Measurements from ENCODE around the gene ROR2. TPM values are rescaled to one million over a fixed set of nuclear protein-coding genes. Genes with fewer than 3 reads are reported as not detected.

ROR2 gene
- total RNA-seq, 1 donor: 3.0 TPM

- no peak overlapping the region for H3K4me3 ChIP-seq (ENCODE audit: low read depth, low read length)
- TF ChIP-seq, protein P1, sequence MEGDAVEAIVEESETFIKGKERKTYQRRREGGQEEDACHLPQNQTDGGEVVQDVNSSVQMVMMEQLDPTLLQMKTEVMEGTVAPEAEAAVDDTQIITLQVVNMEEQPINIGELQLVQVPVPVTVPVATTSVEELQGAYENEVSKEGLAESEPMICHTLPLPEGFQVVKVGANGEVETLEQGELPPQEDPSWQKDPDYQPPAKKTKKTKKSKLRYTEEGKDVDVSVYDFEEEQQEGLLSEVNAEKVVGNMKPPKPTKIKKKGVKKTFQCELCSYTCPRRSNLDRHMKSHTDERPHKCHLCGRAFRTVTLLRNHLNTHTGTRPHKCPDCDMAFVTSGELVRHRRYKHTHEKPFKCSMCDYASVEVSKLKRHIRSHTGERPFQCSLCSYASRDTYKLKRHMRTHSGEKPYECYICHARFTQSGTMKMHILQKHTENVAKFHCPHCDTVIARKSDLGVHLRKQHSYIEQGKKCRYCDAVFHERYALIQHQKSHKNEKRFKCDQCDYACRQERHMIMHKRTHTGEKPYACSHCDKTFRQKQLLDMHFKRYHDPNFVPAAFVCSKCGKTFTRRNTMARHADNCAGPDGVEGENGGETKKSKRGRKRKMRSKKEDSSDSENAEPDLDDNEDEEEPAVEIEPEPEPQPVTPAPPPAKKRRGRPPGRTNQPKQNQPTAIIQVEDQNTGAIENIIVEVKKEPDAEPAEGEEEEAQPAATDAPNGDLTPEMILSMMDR (IDR thresholded peaks at IDR 0.05; ENCODE audit: insufficient read depth, low read depth, low read length): no peak
- DNase-seq (ENCODE audit: low read depth): no peak
Measured at GRCh38 chr9:91814753-91815152, 135.3 kb downstream of the ROR2 start.

GRCh38 chr9:91814201-91814600 is 135.8 kb downstream of the ROR2 start:
- no peak overlapping the region for H3K4me3 ChIP-seq (ENCODE audit: low read depth, low read length)
- TF ChIP-seq, protein P1 (IDR thresholded peaks at IDR 0.05; ENCODE audit: insufficient read depth, low read depth, low read length): no peak
- DNase-seq (ENCODE audit: low read depth): no peak

- H3K4me3 ChIP-seq (ENCODE audit: low read depth, low read length): no peak overlapping the region
- no peak for DNase-seq (ENCODE audit: low read depth)
- TF ChIP-seq, protein P1 (IDR thresholded peaks at IDR 0.05; ENCODE audit: insufficient read depth, low read depth, low read length): no peak
Measured at GRCh38 chr9:91813176-91813795, 136.7 kb downstream of the ROR2 start.

GRCh38 chr9:91812191-91812590 is 137.8 kb downstream of the ROR2 start:
- TF ChIP-seq, protein P1 (IDR thresholded peaks at IDR 0.05; ENCODE audit: insufficient read depth, low read depth, low read length): no peak
- no peak overlapping the region for H3K4me3 ChIP-seq (ENCODE audit: low read depth, low read length)
- no peak for DNase-seq (ENCODE audit: low read depth)

GRCh38 chr9:91811024-91811909 is 138.8 kb downstream of the ROR2 start:
- DNase-seq (ENCODE audit: low read depth): no peak
- no peak overlapping the region for H3K4me3 ChIP-seq (ENCODE audit: low read depth, low read length)
- TF ChIP-seq, protein P1 (IDR thresholded peaks at IDR 0.05; ENCODE audit: insufficient read depth, low read depth, low read length): no peak

DNA sequence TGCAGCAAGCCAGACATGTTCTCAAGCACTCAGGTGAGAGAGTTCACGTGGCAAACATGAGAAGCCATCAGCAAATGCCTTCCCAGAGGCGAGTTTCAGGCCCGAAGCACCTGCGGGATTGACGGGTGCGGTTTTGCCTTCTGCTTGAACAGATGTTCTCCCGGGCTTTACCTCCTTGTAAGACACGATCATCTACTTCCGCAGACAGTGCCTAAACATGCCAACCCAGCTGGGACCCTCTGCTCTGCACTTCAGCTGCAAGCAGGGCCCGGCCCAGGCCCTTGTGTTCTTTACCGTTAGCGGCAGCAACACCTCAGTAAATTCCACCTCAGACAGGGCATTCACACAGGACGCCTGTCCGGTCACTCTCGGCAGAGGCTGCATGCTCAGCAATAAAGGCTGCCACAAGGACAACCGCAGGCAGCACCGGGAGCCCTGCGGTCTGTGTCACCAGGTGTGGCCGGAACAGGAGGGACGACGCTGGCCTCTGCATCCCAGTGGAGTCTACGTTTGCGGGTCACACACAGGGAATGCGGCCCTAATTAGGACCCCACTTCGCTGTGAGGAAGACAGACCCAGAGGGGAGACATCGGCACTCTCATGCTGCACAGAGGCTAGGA is 139.6 kb downstream of the ROR2 start:
- no peak overlapping the region for H3K4me3 ChIP-seq (ENCODE audit: low read depth, low read length)
- DNase-seq (ENCODE audit: low read depth): no peak
- TF ChIP-seq, protein P1 (IDR thresholded peaks at IDR 0.05; ENCODE audit: insufficient read depth, low read depth, low read length): no peak

Data from fibroblast of villous mesenchyme (primary cell).